GM20000 (cell line): ENCODE measurements around the gene KRT26.
"Not testable (repeated sequence)": the region's sequence is repeated elsewhere in the genome, so short reads cannot be mapped to it uniquely, and the experiment has no call there.

ENCODE experiments used
- DNase-seq: peaks from one replicate; pipeline ENCODE4 v3.0.0; 2012; ENCODE audit warnings: low spot score
- TF ChIP-seq, protein P1 (sequence below): IDR thresholded peaks from 2 replicates; pipeline ENCODE4 v1.5.1; 2012; ENCODE audit warnings: mild to moderate bottlenecking, control low read depth; ENCODE audit errors: extremely low read depth, missing control alignments

The KRT26 gene

DNA sequence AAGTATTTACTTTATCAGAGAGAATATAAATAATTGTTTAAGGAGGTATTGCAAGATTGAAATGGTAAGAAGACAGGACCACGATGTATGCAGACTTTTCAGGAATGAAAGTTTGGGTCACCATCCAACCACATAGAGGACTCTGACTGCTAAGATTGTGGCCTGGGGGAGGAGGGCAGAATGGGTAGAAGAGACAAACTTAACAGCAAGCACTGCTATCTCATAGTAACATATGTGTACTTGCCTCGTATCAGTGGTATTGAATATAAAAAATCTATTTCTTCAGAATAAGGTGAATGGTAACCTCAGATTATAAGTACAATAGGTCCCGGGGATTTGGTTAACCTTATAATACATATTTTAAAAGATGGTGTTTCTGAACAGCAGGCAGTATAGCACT is 44.6 kb upstream of the KRT26 start:
- DNase-seq = no peak
- TF ChIP-seq, protein P1, sequence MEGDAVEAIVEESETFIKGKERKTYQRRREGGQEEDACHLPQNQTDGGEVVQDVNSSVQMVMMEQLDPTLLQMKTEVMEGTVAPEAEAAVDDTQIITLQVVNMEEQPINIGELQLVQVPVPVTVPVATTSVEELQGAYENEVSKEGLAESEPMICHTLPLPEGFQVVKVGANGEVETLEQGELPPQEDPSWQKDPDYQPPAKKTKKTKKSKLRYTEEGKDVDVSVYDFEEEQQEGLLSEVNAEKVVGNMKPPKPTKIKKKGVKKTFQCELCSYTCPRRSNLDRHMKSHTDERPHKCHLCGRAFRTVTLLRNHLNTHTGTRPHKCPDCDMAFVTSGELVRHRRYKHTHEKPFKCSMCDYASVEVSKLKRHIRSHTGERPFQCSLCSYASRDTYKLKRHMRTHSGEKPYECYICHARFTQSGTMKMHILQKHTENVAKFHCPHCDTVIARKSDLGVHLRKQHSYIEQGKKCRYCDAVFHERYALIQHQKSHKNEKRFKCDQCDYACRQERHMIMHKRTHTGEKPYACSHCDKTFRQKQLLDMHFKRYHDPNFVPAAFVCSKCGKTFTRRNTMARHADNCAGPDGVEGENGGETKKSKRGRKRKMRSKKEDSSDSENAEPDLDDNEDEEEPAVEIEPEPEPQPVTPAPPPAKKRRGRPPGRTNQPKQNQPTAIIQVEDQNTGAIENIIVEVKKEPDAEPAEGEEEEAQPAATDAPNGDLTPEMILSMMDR = no peak

- TF ChIP-seq, protein P1 = no peak
- DNase-seq = no peak
Measured at GRCh38 chr17:40815381-40815780, 43.4 kb upstream of the KRT26 start.

DNA sequence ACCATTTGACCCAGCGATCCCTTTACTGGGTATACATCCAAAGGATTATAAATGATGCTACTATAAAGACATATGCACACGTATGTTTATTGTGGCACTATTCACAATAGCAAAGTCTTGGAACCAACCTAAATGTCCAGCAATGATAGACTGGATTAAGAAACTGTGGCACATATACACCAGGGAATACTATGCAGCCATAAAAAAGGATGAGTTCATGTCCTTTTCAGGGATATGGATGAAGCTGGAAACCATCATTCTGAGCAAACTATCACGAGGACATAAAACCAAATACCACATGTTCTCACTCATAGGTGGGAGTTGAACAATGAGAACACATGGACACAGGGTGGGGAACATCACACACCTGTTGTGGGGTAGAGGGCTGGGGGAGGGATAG is 42.7 kb upstream of the KRT26 start:
- not testable (repeated sequence) for DNase-seq

DNA sequence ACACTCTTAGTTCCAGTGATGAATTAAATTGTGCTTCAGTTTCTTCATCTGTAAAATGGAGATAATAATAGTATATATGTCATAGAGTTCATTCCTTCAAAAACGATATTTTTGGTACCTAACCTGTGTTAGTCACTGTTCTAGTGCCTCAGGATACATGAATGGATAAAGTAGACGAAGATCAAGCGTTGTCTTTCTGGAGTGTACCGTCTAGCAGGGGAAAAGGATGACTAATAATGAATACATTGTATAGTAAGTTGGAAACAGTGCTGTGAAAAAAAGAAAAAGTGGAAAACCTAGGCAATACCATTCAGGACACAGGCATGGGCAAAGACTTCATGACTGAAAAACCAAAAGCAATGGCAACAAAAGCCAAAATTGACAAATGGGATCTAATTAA is 41.8 kb upstream of the KRT26 start:
- no peak for DNase-seq
- TF ChIP-seq, protein P1 = no peak

DNA sequence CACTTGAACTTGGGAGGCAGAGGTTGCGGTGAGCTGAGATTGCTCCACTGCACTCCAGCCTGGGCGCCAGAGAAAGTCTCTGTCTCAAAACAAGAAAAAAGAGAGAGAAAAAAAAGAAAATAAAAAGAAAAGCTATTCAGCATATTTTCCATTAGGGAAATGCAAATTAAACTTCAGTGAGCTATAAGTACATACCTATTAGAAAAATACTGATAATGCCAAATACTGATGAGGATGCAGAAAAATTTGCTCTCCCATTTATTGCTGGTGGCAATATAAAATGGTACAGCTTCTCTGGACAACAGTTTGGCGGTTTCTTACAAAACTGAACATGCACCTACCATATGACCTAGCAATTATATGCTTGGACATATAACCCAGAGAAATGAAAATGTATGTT is 40.6 kb upstream of the KRT26 start:
- no peak for DNase-seq
- TF ChIP-seq, protein P1 = no peak

DNA sequence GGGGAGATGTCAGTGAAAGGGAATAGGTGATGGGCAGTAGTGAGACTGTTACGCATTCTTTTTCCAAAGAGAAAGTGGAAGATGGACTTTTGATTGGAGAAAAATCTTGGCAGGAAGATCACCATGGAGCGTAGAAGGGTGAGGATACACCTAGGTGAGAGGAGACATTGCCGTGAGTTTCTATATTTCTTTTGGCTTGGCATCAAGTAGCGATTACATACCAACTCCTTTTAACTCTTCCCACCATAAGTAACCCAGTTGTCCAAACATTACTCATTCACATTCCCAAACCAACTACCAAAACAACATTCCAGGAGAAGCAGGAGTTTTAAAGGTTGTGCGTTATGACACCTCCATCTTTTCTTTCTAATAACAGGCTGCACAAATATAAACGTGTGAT is 38.5 kb upstream of the KRT26 start:
- no peak for DNase-seq

GRCh38 chr17:40809721-40810421 is 37.9 kb upstream of the KRT26 start:
- TF ChIP-seq, protein P1 = no peak
- no peak for DNase-seq

More for the DNA sequence above, 38.5 kb upstream of the KRT26 start:
- TF ChIP-seq, protein P1 = no peak

GRCh38 chr17:40806131-40806530 is 34.1 kb upstream of the KRT26 start:
- no peak for DNase-seq
- TF ChIP-seq, protein P1 = no peak
